ENCODE measurements around the gene LIPC. TPM values are rescaled to one million over a fixed set of nuclear protein-coding genes. Genes with fewer than 3 reads are reported as not detected.

LIPC gene
- total and polyA plus RNA-seq, 12 donors: 0.22 to 1.3 (median 0.42) TPM; not detected in 1

- Histone ChIP-seq H3K27ac (no peak overlapping the region), H3K9me3 (peaks cover 0 to 7% (median 0%) of the 10 kb centered on the region in 11 donors), H3K27me3 (no peaks in the 10 kb centered on the region), H3K36me3 (no peaks in the 10 kb centered on the region), H3K4me1 (no peaks in the 10 kb centered on the region), H3K4me3 (no peak overlapping the region)
- DNase-seq: no peak
- no peak for TF ChIP-seq CTCF (IDR thresholded peaks at IDR 0.05)
- intact Hi-C loops (cut with DNase I): loop anchor here in 1 of 10 donors (5.0 kb wide), 1 partner anchor 126 kb away; no protein-coding TSS in a partner anchor
- no peak for ATAC-seq
- WGBS, 2 donors: 97 to 99% methylated on average over 3 of the region's 3 CpGs
Measured at GRCh38 chr15:58413253-58413652, 18.5 kb upstream of the LIPC start.

GRCh38 chr15:58415636-58416035 lies 16.2 kb upstream of the LIPC start:
- H3K36me3 ChIP-seq: no peaks in the 10 kb centered on the region
- H3K4me3 ChIP-seq: no peak overlapping the region
- WGBS, 2 donors: 89 to 94% methylated on average over 3 of the region's 3 CpGs
- intact Hi-C loops (cut with DNase I): no loop called here
- ATAC-seq: no peak
- no peak for DNase-seq
- H3K27ac ChIP-seq: no peak overlapping the region
- peaks cover 0 to 7% (median 0%) of the 10 kb centered on the region in 11 donors for H3K9me3 ChIP-seq
- TF ChIP-seq CTCF (IDR thresholded peaks at IDR 0.05): no peak
- H3K4me1 ChIP-seq: no peaks in the 10 kb centered on the region
- no peaks in the 10 kb centered on the region for H3K27me3 ChIP-seq

- no peak overlapping the region for H3K4me3 ChIP-seq
- TF ChIP-seq CTCF (IDR thresholded peaks at IDR 0.05): no peak
- 76 to 94% methylated on average over 5 of the region's 5 CpGs for WGBS, 2 donors
- H3K27ac ChIP-seq: no peak overlapping the region
- DNase-seq (no peak), ATAC-seq (no peak)
- intact Hi-C loops (cut with DNase I): no loop called here
- H3K9me3 ChIP-seq: peaks cover 0 to 7% (median 0%) of the 10 kb centered on the region in 11 donors
- H3K4me1 ChIP-seq: no peaks in the 10 kb centered on the region
- H3K36me3 ChIP-seq: no peaks in the 10 kb centered on the region
- no peaks in the 10 kb centered on the region for H3K27me3 ChIP-seq
Measured at GRCh38 chr15:58416963-58417362, 14.8 kb upstream of the LIPC start.

- no peak for ATAC-seq
Measured at GRCh38 chr15:58418135-58418534, 13.7 kb upstream of the LIPC start.

More at GRCh38 chr15:58418135-58418534, 13.7 kb upstream of the LIPC start:
- Histone ChIP-seq H3K4me3 (no peak overlapping the region), H3K9me3 (peaks cover 0 to 7% (median 0%) of the 10 kb centered on the region in 11 donors), H3K36me3 (no peaks in the 10 kb centered on the region), H3K27ac (no peak overlapping the region), H3K4me1 (no peaks in the 10 kb centered on the region), H3K27me3 (no peaks in the 10 kb centered on the region)
- DNase-seq: no peak
- TF ChIP-seq CTCF (IDR thresholded peaks at IDR 0.05): no peak
- 89 to 93% methylated on average over 1 of the region's 1 CpG for WGBS, 2 donors
- intact Hi-C loops (cut with DNase I): no loop called here

All from heart right ventricle (tissue), 16 donors.